Transverse colon (tissue), 4 donors: Measurements from ENCODE around the gene STAT2. TPM values are rescaled to one million over a fixed set of nuclear protein-coding genes. Genes with fewer than 3 reads are reported as not detected.

Experiments used
- DNase-seq: peaks from one replicate; pipeline ENCODE4 v3.0.0-alpha.2; 2019
- H3K27ac ChIP-seq, 4 donors: fragments of 200-600 bp; sonication (generic); 2 replicates each; pipeline ENCODE4 v1.5.1; 2016 to 2018; ENCODE audit warnings: inconsistent platforms in 4 of 4
- H3K27me3 ChIP-seq: fragments of 200-600 bp; sonication (generic); 2 replicates; pipeline ENCODE4 v1.5.1; 2017; ENCODE audit warnings: inconsistent platforms
- H3K36me3 ChIP-seq, 4 donors: fragments of 200-600 bp; sonication (generic); 2 replicates each; pipeline ENCODE4 v1.5.1; 2017 to 2019; ENCODE audit warnings: inconsistent platforms in 4 of 4
- H3K4me1 ChIP-seq, 4 donors: fragments of 200-600 bp; sonication (generic); 2 replicates each; pipeline ENCODE4 v1.5.1; 2017 to 2020; ENCODE audit warnings: inconsistent platforms in 4 of 4
- H3K4me3 ChIP-seq, 4 donors: fragments of 200-600 bp; sonication (generic); 1 replicate in 1 of 4; 2 replicates in 3 of 4; pipeline versions ENCODE4 v1.5.1 to v1.6.1; 2017 to 2019; ENCODE audit warnings: inconsistent platforms in 4 of 4
- H3K9me3 ChIP-seq, 2 donors: fragments of 200-600 bp; sonication (generic); 2 replicates each; pipeline ENCODE4 v1.5.1; 2017 to 2019; ENCODE audit warnings: inconsistent platforms in 2 of 2
- CTCF ChIP-seq, 5 experiments: fragments of 200-600 bp in 3 of 5; fragments of 450-650 bp in 2 of 5; sonication (generic) in 3 of 5; IDR thresholded peaks; 1 replicate in 2 of 5; 2 replicates in 3 of 5; pipeline ENCODE4 v1.5.1; 2016 to 2017; ENCODE audit warnings: antibody characterized with exemption in 5 of 5, inconsistent platforms in 3 of 5, mild to moderate bottlenecking in 2 of 5, moderate library complexity in 1 of 5
- EP300 ChIP-seq: sonication (generic); formaldehyde crosslinking; IDR thresholded peaks from one replicate; pipeline ENCODE4 v1.6.1; 2017; ENCODE audit warnings: antibody characterized with exemption, low read depth
- POLR2A ChIP-seq: fragments of 450-650 bp; IDR thresholded peaks from one replicate; pipeline ENCODE4 v1.6.1; 2016; ENCODE audit warnings: antibody characterized with exemption, mild to moderate bottlenecking, moderate library complexity
- POLR2AphosphoS5 ChIP-seq, 3 donors: sonication (generic); formaldehyde crosslinking; IDR thresholded peaks; one replicate each; pipeline ENCODE4 v1.6.1; 2016; ENCODE audit warnings: antibody characterized with exemption in 3 of 3
- WGBS, 2 donors: methylation state at CpG; one replicate each; pipeline ENCODE4 v1.1.5; 2018; ENCODE audit warnings: low coverage in 1 of 2; 5-methylcytosine and 5-hydroxymethylcytosine counted together
- in situ Hi-C, 4 donors: fragments of 200-750 bp; cut with MboI; loops; one replicate each; pipeline versions ENCODE4 v1.15.0 to v1.15.1; 2017; ENCODE audit warnings: low sequenced_read_pairs in 3 of 4, low pct_ligation_motif_present in 1 of 4, low pct_unique_long_range_greater_than_20kb in 1 of 4
- intact Hi-C: fragments of 100-400 bp; cut with DNase I; formaldehyde crosslinking; loops from one replicate; pipeline ENCODE4 v1.15.1; 2023; ENCODE audit warnings: low total_unique reads
- total RNA-seq, 4 donors: library from RNA; depleted of rRNA; stranded (reverse); fragments of >200 nt; gene quantifications; one replicate each; pipeline ENCODE4 v1.1.0, GENCODE V29; 2016

The STAT2 gene
- total RNA-seq, 4 donors from 2014 or later, result 85.6 to 192 (median 115) TPM

DNA sequence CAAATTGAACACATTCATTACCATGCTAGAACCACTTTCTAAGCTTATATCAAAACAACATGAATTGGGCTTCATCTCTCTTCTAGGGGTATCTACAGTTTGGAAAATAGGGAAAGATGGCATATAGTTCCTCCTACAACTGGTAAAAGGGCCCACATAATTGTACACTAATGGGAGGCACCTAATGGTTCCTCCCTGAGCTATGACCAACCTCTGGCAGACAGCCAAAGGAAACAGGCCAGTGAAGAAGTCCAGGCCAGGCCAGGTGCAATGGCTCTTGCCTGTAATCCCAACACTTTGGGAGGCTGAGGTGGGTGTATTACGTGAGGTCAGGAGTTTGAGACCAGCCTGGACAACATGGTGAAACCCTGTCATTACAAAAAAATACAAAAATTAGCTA lies 26.0 kb upstream of the STAT2 start:
- intact Hi-C loops (no loop called here), in situ Hi-C loops (no loop called here)
- no peaks in the 10 kb centered on the region for H3K27me3 ChIP-seq
- 96% methylated on average over 1 of the region's 1 CpG; no CpG with 5 or more reads in 1 of the 2 donors for WGBS, 2 donors
- no peaks in the 10 kb centered on the region for H3K36me3 ChIP-seq
- H3K4me1 ChIP-seq, result no peaks in the 10 kb centered on the region
- H3K27ac ChIP-seq, result no peak overlapping the region
- TF ChIP-seq POLR2AphosphoS5 (IDR thresholded peaks at IDR 0.05), result no peak
- no peak for TF ChIP-seq EP300
- TF ChIP-seq POLR2A, result no peak
- no peak for TF ChIP-seq CTCF (IDR thresholded peaks at IDR 0.05)
- no peaks in the 10 kb centered on the region for H3K9me3 ChIP-seq
- no peak for DNase-seq
- no peak overlapping the region for H3K4me3 ChIP-seq

DNA sequence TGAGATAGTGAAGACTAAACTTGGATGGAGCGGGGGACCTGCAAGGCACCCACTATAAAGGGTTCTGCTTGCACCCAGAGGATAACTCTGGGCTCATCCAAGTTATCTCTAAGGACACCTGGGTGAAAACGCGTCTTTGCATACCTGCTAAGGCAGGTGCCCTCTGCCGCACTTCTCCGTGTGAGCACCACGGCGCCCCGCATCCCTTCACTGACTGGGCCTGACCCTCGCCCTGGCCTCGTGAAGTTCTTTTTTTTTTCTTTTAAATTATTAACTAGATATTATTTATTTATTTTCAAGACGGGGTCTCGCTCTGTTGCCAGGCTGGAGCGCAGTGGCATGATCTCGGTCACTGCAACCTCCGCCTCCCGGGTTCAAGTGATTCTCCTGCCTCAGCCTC lies 22.7 kb upstream of the STAT2 start:
- TF ChIP-seq POLR2A, result no peak
- no peak for TF ChIP-seq CTCF (IDR thresholded peaks at IDR 0.05)
- no peak for TF ChIP-seq EP300
- no peak for TF ChIP-seq POLR2AphosphoS5 (IDR thresholded peaks at IDR 0.05)
- no peak for DNase-seq
- intact Hi-C loops, result no loop called here
- H3K36me3 ChIP-seq, result no peaks in the 10 kb centered on the region
- H3K4me1 ChIP-seq, result no peaks in the 10 kb centered on the region
- no peak overlapping the region for H3K27ac ChIP-seq
- no peaks in the 10 kb centered on the region for H3K9me3 ChIP-seq
- no peak overlapping the region for H3K4me3 ChIP-seq
- H3K27me3 ChIP-seq, result no peaks in the 10 kb centered on the region
- 89 to 92% methylated on average over 16 of the region's 16 CpGs for WGBS, 2 donors
- in situ Hi-C loops, result no loop called here

GRCh38 chr12:56377989-56378316 lies 18.0 kb upstream of the STAT2 start:
- no peak for TF ChIP-seq CTCF (IDR thresholded peaks at IDR 0.05)
- TF ChIP-seq POLR2A, result no peak
- no peak for TF ChIP-seq POLR2AphosphoS5 (IDR thresholded peaks at IDR 0.05)
- no peak for TF ChIP-seq EP300
- intact Hi-C loops, result no loop called here
- no peak overlapping the region for H3K27ac ChIP-seq
- no peak for DNase-seq
- no peaks in the 10 kb centered on the region for H3K27me3 ChIP-seq
- 45 to 50% methylated on average over 1 of the region's 1 CpG for WGBS, 2 donors
- H3K9me3 ChIP-seq, result no peaks in the 10 kb centered on the region
- no peaks in the 10 kb centered on the region for H3K36me3 ChIP-seq
- in situ Hi-C loops, result no loop called here
- no peaks in the 10 kb centered on the region for H3K4me1 ChIP-seq
- H3K4me3 ChIP-seq, result no peak overlapping the region

GRCh38 chr12:56377310-56377988 lies 17.5 kb upstream of the STAT2 start:
- DNase-seq, result no peak
- in situ Hi-C loops, result no loop called here
- no peaks in the 10 kb centered on the region for H3K9me3 ChIP-seq
- no peak overlapping the region for H3K27ac ChIP-seq
- H3K36me3 ChIP-seq, result no peaks in the 10 kb centered on the region
- intact Hi-C loops, result no loop called here
- TF ChIP-seq POLR2A (no peak), EP300 (no peak), CTCF (IDR thresholded peaks at IDR 0.05) (no peak), POLR2AphosphoS5 (IDR thresholded peaks at IDR 0.05) (no peak)
- H3K4me3 ChIP-seq, result no peak overlapping the region
- H3K27me3 ChIP-seq, result no peaks in the 10 kb centered on the region
- no peaks in the 10 kb centered on the region for H3K4me1 ChIP-seq
- WGBS, 2 donors, result 78 to 86% methylated on average over 3 to 4 of the region's 4 CpGs
